Smooth muscle cell of the brain vasculature (primary cell): ENCODE results near the gene SLC6A16.
"Not testable (repeated sequence)": the region's sequence is repeated elsewhere in the genome, so short reads cannot be mapped to it uniquely, and the experiment has no call there.

Source experiments
- DNase-seq: peaks from one replicate; pipeline ENCODE4 v3.0.0-alpha.2; 2012; ENCODE audit warnings: low read depth, low spot score

SLC6A16 gene

DNA sequence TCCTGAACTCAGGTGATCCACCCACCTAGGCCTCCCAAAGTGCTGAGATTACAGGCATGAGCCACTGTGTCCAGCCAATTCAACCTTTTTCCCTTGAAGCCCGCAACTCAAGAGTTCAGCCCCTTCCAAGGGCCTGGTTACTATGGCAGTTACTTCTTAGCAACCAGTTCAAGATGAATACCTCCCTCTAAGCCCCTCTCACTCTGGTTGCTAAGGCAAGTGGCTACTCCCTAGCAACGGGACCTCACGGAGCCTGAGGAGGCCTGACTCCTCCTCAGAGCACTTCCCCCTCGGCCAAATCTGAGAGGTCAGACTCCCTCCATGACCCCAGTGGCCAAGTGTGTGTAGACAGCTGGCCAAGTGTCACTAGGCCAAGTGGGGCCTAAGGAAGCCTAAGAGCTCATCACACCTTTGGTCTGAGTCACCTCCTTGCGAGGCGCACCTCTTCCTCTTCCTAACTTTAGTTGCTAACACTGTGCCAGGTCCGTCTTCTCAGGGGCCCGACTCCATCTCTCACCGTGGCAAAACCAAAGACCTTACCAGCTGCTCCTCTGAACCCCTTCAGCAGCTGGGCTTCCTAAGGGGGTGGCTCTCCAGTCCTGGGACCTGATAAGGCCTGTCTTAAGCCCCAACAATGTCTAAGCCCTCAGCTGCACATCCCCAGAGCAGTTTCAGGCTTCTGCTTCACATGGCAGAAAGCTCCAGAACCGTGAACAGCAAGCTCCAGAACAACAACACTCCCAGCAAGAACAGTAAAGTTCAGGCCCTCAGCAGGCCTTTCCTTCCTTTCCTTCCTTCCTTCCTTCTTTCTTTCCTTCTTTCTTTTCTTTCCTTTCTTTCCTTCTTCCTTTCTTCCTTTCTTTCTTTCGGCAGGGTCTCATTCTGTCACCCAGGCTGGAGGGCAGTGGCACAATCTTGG lies 19.8 kb upstream of the SLC6A16 start:
- no peak for DNase-seq

DNA sequence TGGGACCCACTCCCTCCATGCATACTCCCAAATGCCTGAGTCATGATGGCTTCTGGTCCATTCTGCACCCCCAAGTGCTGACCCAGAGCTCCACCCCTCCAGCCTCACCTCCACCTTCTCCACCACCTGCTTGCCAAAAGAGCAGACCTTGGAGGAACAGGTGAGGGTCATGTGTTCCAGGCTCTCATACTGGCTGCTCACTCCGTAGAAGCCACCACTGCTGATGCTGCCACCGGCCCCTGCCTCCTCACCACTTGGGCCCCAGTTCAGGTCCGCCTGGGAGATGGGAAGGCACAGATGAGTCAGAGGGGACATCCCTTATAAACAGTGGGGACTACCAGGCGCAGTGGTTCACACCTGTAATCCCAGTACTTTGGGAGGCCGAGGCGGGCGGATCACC lies 18.1 kb upstream of the SLC6A16 start:
- no peak for DNase-seq

DNA sequence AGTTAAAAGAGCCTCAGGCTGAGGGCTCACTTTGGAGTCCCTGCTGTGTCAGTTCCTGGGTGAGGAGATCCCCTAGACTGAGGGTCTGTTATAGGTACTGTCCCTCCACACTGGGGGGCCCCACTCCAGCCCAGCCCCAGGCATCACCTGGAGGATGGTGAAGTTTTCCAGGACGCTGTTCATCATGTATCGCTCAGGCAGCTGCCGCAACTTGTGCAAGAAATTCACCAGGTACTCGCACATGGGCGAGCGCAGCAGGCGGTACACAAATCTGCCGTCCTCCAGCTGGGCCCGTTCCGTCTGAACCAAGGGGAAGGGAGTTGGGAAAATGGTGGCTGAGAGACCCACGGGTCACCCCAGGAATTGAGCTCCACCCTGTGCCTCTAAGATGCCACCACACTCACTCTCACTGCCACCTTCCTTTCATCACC lies 17.3 kb upstream of the SLC6A16 start:
- DNase-seq = no peak

DNA sequence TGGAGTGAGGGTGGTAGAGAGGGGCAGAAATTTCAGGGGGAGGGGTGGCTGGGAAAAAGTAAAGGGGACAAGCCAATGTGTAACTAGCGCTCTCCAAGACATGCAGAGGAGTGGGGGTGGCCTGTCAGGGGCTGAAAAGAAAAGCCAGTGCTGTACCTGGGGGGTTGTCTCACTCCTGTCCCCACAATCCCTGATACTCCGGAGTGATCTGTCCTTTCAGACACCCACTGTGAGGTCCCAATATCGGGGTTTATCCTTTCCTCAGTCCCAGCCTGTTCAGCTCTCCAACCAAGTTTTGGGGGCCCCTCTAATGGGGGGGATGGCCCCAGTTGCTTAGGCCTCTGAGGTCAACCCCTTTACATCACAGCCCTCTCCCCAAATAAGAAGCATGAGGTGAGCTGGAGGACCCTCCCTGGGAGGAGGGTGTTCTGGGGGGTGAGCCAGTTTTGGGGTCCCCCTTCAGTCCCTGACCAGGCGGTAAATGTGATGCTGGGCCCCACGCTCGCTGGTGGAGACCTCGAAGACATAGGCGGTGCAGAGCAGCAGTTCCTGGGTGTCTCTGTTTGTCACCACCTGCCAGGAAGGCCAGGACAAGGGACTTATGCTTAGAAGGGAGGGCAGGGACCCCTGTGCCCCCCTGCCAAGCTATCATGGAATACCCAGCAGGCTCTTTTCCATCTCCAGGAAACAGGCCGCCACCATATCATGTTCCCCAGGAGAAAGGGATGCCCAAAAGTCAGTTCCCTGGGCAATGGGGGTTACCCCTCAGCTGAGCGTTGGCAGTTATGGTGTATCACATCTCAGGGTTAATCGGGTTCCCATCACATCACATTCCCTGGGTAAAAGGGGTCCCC lies 16.1 kb upstream of the SLC6A16 start:
- DNase-seq = no peak

DNA sequence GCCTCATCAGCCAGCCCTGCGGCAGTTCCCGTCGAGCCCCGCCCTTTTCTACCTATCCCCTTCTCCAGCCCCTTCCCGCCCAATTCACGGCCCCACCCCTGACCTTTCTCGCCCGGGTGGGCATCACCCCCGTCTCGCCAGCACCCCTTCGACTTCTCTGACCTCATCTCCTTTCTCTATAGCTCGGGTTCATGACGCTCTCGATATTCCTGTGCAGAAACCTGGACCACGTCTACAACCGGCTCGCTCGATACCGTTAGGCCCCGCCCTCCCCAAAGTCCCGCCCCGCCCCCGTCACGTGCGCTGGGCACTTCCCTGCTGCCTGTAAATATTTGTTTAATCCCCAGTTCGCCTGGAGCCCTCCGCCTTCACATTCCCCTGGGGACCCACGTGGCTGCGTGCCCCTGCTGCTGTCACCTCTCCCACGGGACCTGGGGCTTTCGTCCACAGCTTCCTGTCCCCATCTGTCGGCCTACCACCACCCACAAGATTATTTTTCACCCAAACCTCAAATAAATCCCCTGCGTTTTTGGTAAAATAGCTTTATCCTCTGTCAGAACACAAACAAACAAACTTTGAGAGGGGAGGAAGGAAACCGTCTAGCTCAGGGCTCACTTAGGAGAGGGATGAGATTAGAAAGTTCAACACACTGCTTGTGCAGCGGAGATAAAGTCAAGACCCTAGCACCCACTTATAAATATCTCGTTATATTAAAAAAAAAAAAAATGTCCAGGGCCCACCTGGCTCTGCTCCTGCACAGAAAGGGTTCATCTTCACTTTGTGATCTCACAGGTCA lies 15.3 kb upstream of the SLC6A16 start:
- no peak for DNase-seq

DNA sequence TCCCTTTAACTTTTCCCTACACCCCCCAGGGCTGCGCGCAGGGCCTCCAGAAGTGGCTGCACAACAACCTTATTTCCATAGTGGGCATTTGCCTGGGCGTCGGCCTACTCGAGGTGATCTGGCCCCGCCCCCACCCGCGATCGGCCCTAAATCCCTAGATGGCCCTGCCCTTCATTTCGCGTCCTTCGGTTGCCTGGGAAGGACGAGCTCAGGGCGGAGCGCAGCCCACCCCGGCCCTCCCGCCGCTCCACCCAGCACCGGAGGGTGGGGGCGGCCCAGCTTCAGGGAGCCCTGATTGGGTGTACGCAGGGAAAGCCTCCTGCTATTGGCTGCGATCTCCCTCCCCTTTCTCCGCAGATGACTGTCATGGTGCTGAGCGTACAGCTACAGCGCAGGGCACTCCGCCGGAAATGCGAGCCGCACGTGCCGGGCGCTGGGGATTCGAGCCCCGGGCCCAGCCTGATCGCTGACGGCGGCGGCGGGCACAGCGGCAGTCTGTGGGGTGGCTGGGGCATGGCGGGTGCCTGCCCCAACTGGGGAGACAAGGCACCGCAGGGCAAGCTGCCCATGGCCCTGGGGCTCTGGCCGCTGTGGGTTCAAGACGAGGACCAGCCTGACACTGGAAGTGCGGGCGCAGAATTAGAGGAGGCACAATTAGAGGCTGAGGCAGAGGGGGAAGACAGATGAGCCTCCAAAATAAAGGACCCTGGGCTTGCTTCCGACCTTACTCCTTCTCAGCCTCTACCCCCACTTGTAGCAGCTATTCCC lies 14.5 kb upstream of the SLC6A16 start:
- no peak for DNase-seq

DNA sequence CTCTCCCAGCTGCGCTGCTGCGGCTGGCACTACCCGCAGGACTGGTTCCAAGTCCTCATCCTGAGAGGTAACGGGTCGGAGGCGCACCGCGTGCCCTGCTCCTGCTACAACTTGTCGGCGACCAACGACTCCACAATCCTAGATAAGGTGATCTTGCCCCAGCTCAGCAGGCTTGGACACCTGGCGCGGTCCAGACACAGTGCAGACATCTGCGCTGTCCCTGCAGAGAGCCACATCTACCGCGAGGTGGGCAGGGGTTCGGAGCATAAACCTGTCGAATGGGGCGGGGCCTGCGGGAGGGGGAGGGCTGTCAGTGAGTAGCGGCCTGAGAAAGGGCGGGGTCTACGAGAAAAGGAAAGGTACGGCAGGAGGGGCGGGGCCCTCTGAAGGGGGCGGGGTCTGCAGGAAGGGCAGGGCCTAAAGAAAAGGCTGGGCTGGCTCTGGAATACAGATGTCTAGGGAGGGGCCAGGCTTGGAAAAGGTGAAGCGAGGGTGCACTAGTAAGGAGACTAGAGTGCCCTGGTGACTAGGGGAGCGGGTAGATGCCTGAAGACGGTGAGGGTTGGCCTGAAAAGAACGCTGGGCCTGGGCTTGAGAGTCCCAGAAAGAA lies 13.8 kb upstream of the SLC6A16 start:
- no peak for DNase-seq

DNA sequence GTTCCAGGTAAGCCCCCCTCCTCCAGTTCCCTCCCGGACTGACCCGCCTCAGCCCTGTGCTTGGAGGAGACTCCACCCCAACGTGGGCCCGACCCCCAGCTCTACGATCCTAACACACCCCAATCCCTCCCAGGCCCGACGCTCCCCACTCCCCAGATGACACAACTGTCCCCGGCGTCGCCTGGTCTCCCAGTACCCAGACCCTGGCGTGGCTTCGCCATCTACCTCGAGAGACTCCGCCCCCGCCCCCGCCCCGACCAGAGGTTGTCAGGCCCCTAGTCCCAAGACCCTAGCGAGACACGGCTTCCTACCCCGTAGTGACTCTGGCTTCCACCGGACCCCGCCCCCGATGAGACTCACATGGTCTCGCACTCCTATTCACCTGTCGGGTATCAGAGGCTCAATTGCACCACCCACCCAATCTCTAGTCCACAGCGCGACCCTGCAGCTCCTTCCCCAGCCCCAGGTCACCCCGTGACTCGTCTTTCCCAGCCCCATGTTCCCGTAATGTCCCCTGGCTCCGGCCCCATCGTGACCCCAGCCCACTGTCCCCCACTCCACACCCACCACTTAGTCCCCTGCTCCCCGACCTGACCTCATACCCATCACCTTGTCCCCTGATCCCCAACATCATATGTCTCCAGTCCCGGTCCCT lies 13.2 kb upstream of the SLC6A16 start:
- DNase-seq = no peak

DNA sequence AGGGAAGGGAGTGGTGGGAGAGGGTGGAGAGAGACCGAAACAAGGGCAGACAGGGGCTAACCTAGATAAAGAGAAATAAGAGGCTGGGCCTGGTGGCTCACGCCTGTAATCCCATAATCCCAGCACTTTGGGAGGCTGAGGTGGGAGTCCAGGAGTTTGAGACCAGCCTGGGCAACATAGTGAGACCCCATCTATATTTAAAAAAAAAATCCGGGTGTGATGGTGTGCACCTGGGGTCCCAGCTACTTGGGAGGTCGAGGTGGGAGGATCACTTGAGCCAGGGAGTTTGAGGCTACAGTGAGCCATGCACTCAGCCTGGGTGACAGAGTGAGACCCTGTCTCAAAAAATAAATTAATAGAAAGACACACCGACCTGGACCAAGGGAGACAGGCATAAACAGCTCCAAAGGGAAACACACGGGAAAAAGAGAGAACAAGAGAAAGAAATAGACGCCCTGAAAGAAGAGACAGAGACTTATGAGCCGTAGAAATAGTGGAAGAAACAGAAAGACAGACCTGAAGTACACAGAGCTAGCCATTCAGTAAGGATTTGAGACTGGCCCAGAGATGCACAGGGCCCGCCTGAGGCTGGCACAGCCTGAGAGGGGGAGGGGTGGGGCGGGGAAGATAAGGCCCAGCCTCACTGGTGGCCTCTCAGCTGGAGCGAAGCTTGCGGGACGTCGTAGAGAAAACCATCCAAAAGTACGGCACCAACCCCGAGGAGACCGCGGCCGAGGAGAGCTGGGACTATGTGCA lies 12.5 kb upstream of the SLC6A16 start:
- no peak for DNase-seq

DNA sequence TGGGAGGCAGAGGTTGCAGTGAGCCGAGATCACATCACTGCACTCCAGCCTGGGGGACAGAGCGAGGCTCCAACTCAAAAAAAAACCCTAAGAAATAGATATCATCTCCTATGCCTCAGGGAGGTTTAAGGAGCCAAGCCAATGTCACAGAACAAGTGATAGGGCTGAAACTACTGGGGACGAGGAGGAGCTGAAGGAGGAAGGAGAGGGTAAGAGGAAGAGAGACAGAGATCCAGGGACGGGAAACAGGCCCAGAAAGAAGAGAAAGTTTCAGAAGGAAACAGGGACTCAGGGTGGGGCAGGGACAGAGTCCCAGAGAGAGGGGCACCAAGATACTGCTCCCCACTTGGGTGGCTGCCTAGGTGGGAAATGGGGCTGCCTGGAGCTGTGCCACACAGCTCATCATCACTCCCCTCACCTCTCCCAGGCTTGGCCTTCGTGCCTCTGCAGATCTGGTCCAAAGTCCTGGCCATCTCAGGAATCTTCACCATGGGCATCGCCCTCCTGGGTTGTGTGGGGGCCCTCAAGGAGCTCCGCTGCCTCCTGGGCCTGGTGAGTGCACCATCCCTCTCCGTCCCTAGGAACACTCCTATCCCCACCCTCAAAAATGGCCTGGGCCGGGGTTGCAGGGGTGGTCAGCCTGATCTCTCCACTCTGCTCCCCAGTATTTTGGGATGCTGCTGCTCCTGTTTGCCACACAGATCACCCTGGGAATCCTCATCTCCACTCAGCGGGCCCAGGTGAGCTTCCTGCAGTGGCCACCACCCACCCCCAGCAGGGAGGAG lies 11.7 kb upstream of the SLC6A16 start:
- no peak for DNase-seq

DNA sequence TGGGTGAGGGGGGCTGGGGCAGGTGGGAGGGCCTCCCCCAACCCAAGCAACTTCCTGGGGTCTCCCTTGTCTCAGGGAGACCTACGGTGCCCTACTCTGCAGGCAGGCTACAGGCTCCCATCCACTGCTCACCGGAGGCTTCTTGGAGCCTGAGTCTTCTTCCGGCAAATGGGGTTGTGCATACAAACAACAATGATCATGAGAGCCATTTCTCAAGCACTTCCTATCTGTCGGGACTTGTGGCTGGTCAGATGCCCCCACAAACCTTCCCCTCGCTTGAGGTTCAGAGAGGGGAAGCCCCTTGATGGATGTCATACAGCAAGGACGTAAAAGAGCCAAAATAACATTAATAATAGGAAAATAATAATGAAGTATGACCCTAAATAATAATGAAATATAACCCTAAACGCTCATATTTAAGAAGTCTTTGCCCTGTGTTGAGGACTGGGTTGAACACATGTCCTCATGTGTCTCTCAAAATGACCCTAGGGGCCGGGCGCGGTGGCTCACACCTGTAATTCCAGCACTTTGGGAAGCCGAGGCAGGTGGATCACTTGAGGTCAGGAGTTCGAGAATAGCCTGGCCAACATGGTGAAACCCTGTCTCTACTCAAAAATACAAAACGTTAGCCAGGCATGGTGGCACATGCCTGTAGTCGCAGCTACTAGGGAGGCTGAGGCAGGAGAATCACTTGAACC lies 10.9 kb upstream of the SLC6A16 start:
- no peak for DNase-seq

DNA sequence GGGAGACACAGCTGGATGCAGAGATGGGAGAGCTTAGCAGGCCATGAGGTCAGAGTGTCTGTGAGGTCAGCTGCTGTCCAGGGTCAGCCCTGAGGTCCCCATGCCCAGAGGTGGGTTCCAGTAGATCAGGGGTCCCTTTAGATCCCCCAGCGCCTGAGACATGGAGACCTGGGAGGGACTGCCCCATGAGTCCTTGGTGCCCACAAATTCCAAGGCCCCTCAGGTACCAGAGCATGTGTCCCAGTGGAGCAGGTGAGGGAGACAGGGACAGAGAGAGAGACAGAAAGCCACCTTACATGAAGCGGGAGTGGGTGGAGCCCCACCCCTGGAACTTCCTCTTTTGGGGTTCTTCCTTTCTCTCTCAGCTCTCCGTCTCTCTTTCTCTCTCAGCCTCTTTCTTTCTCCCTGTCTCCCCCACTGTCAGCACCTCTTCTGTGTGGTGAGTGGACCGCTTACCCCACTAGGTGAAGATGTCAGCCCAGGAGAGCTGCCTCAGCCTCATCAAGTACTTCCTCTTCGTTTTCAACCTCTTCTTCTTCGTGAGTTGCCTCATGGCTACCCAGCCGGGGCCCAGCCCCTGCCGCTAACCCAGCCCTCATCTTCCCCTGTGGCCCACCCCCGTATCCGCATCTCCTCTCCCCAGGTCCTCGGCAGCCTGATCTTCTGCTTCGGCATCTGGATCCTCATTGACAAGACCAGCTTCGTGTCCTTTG lies 10.2 kb upstream of the SLC6A16 start, which contains the start of gene CD37:
TSS of gene CD37 (plus strand) at position 336 of the 713 bp plus-strand sequence. CDS start at position 471, 135 bp downstream.
- no peak for DNase-seq

DNA sequence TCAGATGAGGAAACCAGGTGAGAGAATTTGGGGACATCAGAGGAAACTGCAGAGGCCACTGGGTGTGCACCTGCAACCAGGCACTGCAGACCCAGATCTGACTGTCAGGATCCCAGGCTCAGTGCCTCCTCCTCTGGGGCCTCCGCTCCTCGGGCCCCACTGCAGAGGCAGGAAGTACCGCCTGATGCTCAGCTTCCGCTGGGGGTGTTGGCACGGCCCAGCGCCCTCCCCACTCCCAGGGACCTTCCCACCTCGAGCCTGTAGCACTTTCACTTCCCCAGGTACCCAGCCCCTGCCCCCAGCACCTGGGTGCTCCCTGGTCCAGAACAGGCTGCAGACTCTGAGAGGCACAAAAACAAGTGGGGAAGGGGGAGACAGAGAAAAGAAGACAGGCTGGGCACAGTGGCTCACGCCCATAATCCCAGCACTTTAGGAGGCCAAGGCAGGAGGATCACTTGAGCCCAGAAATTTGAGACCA lies 8.9 kb upstream of the SLC6A16 start:
- no peak for DNase-seq

DNA sequence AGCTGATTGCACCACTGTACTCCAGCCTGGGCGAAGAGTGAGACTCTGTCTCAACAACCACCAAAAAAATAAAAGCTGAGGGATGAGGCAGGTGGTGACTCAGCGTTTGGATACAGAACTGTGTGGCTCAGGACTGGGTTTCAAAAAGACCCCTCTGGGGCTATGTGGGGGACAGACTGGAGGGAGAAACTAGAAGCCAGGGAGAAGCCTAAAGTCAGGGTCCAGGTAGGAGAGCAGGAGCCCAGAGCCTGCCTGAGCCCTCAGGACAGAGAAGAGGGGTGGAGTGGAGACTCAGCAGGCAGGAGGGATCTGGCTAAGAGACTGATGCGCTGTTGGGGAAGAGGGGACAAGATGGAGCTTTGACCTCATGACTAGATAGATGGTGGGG lies 8.4 kb upstream of the SLC6A16 start:
- no peak for DNase-seq

DNA sequence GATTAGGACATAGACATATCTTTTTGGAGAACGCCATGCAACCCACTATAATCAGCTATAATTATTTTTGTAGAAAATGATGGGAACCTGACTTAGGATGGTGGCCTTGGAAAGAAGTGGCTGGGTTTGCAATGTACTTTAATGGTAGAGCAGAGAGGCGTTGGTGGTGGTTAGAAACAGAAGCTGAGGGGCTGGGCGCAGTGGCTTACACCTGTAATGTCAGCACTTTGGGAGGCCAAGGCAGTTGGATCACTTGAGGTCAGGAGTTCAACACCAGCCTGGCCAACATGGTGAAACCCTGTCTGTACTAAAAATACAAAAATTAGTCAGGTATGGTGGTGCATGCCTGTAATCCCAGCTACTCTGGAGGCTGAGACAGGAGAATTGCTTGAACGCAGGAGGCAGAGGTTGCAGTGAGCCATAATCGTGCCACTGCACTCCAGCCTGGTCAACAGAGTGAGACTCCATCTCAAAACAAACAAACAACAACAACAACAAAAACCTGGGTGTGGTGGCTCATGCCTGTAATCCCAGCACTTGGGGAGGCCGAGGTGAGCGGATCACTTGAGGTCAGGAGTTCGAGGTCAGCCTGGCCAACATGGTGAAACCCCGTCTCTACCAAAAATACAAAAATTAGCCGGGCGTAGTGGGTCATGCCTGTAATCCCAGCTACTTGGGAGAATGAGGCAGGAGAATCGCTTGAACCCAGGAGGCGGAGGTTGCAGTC lies 7.9 kb upstream of the SLC6A16 start:
- DNase-seq = not testable (repeated sequence)

DNA sequence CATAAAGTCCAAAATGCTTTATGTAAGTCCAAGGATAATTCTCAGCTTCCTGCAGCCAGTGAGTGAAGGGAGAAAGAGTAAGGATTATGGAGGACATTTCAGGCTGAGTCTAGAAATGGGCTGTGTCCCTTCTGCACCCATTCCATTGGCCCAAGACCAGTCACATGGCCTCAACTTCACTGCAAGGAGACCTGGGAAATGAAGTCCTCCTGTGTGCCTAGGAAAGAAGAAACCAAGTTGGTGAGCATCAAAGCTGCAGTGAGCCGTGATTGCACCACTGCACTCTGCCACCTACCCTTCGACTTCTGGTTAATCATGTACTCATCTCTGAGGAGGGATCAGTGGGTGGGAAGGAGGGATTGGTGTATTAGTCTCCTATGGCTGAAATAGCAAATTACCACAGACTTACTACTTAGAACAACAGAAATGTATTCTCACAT lies 6.6 kb upstream of the SLC6A16 start:
- DNase-seq = no peak
